IMR-90 (cell line): ENCODE measurements around the gene SH3TC1. TPM values are rescaled to one million over a fixed set of nuclear protein-coding genes. Genes with fewer than 3 reads are reported as not detected.

ENCODE experiments used
- ATAC-seq: fragments of 200-7000 bp; cut with Tn5 transposase; 2 replicates; pipeline ENCODE4 v1.9.1; 2020; ENCODE audit warnings: low read depth, mild to moderate bottlenecking, moderate library complexity
- BruUV-seq: library from RNA; stranded (reverse); fragments of 400-500 nt; replicated peaks from 2 replicates; lab custom pipeline; 2021; lab: Mats Ljungman, UMichigan
- CTCF ChIA-PET: fragments of 300-600 bp; formaldehyde crosslinking; extraction: SDS; loops from one replicate; lab custom pipeline; 2021; ENCODE audit warnings: antibody characterized with exemption; lab: Yijun Ruan, JAX
- POLR2A ChIA-PET: fragments of 300-600 bp; sonication (Branson Sonifier 250); formaldehyde crosslinking; loops from one replicate; lab custom pipeline; 2022; ENCODE audit warnings: antibody characterized with exemption; ENCODE audit not compliant: unreplicated experiment; lab: Charles Lee
- DNase-seq: peaks from one replicate; pipeline ENCODE4 v3.0.0; 2013
- H2AFZ ChIP-seq: replicated peaks from 2 replicates; pipeline ENCODE3; 2013; ENCODE audit warnings: low read length, mild to moderate bottlenecking; ENCODE audit not compliant: poor library complexity
- H2AK5ac ChIP-seq: 2 replicates; pipeline ENCODE4 v1.6.1; 2013; ENCODE audit warnings: low read depth, low read length, inconsistent platforms
- H2AK9ac ChIP-seq: replicated peaks from 2 replicates; pipeline ENCODE3; 2013; ENCODE audit warnings: mild to moderate bottlenecking, low read depth, low read length, moderate library complexity; ENCODE audit not compliant: poor library complexity
- H2BK120ac ChIP-seq: 2 replicates; pipeline ENCODE4 v1.6.1; 2013; ENCODE audit warnings: low read depth, low read length, inconsistent platforms
- H2BK15ac ChIP-seq: 3 replicates; pipeline ENCODE4 v1.6.1; 2013; ENCODE audit warnings: low read depth, low read length, inconsistent platforms
- H2BK20ac ChIP-seq: 2 replicates; pipeline ENCODE4 v1.6.1; 2013; ENCODE audit warnings: low read depth, mild to moderate bottlenecking, inconsistent platforms, low read length, moderate library complexity
- H2BK5ac ChIP-seq: 2 replicates; pipeline ENCODE4 v1.6.1; 2013; ENCODE audit warnings: mild to moderate bottlenecking, low read depth, low read length, inconsistent platforms; ENCODE audit not compliant: poor library complexity, severe bottlenecking
- H3K14ac ChIP-seq: replicated peaks from 2 replicates; pipeline ENCODE4 v1.6.1; 2013; ENCODE audit warnings: low read depth, low read length, inconsistent platforms
- H3K18ac ChIP-seq: 2 replicates; pipeline ENCODE4 v1.6.1; 2013; ENCODE audit warnings: low read depth, low read length, control low read depth
- H3K23ac ChIP-seq: 2 replicates; pipeline ENCODE4 v1.6.1; 2013; ENCODE audit warnings: low read depth, low read length, inconsistent platforms
- H3K27ac ChIP-seq: 2 replicates; pipeline ENCODE4 v1.5.1; 2013; ENCODE audit warnings: mild to moderate bottlenecking, control low read depth, low read length; ENCODE audit not compliant: insufficient read depth
- H3K27me3 ChIP-seq: 2 replicates; pipeline ENCODE4 v1.6.1; 2013; ENCODE audit warnings: low read length; ENCODE audit not compliant: control insufficient read depth, insufficient read depth
- H3K36me3 ChIP-seq: 2 replicates; pipeline ENCODE4 v1.6.1; 2013; ENCODE audit warnings: low read length, mixed read lengths; ENCODE audit not compliant: control insufficient read depth, insufficient read depth
- H3K4ac ChIP-seq: 2 replicates; pipeline ENCODE4 v1.6.1; 2013; ENCODE audit warnings: low read depth, low read length, inconsistent platforms
- H3K4me1 ChIP-seq: 2 replicates; pipeline ENCODE4 v1.6.1; 2013; ENCODE audit warnings: low read length, mixed read lengths; ENCODE audit not compliant: control insufficient read depth, insufficient read depth
- H3K4me2 ChIP-seq: 2 replicates; pipeline ENCODE4 v1.6.1; 2013; ENCODE audit warnings: low read depth, mild to moderate bottlenecking, control low read depth, low read length, moderate library complexity
- H3K4me3 ChIP-seq: 2 replicates; pipeline ENCODE4 v1.5.1; 2013; ENCODE audit warnings: low read depth, mild to moderate bottlenecking, control low read depth, low read length, moderate library complexity; ENCODE audit not compliant: insufficient read depth
- H3K56ac ChIP-seq: 2 replicates; pipeline ENCODE4 v1.6.1; 2013; ENCODE audit warnings: low read length, inconsistent platforms; ENCODE audit not compliant: insufficient read depth; ENCODE audit errors: extremely low read depth
- H3K79me1 ChIP-seq, 2 experiments: 2 replicates each; pipeline ENCODE4 v1.6.1; 2013; ENCODE audit warnings: low read length in 2 of 2, inconsistent platforms in 1 of 2, low read depth in 1 of 2
- H3K9ac ChIP-seq: 2 replicates; pipeline ENCODE4 v1.6.1; 2013; ENCODE audit warnings: low read depth, low read length, control low read depth
- H3K9me1 ChIP-seq: 2 replicates; pipeline ENCODE4 v1.6.1; 2013; ENCODE audit warnings: low read length, inconsistent platforms; ENCODE audit not compliant: insufficient read depth
- H3K9me3 ChIP-seq: 2 replicates; pipeline ENCODE4 v1.6.1; 2013; ENCODE audit warnings: low read length; ENCODE audit not compliant: control insufficient read depth, insufficient read depth
- H4K20me1 ChIP-seq: 2 replicates; pipeline ENCODE4 v1.6.1; 2013; ENCODE audit warnings: low read length, inconsistent platforms; ENCODE audit not compliant: insufficient read depth
- H4K5ac ChIP-seq: 2 replicates; pipeline ENCODE4 v1.6.1; 2013; ENCODE audit warnings: mild to moderate bottlenecking, low read depth, low read length, control low read depth
- H4K8ac ChIP-seq, 2 experiments: 2 replicates each; pipeline ENCODE4 v1.6.1; 2013; ENCODE audit warnings: low read depth in 2 of 2, low read length in 2 of 2, control low read depth in 1 of 2, inconsistent platforms in 1 of 2
- H4K91ac ChIP-seq: 2 replicates; pipeline ENCODE4 v1.6.1; 2013; ENCODE audit warnings: low read depth, low read length, inconsistent platforms; ENCODE audit not compliant: insufficient read depth
- BHLHE40 ChIP-seq: fragments of 150-350 bp; IDR thresholded peaks from 2 replicates; pipeline ENCODE4 v1.6.1; 2016; ENCODE audit warnings: mild to moderate bottlenecking, low read depth, low read length
- CEBPB ChIP-seq: IDR thresholded peaks from 2 replicates; pipeline ENCODE4 v1.6.1; 2012; ENCODE audit warnings: low read depth, low read length, improper control_type of control experiment
- RAD21 ChIP-seq: IDR thresholded peaks from 2 replicates; pipeline ENCODE4 v1.6.1; 2012; ENCODE audit warnings: low read length, improper control_type of control experiment
- WGBS, 2 experiments: methylation state at CpG; one replicate each; pipeline versions ENCODE4 v1.1.5 to v1.1.7; 2013; ENCODE audit warnings: missing lambda C conversion rate in 2 of 2; ENCODE audit not compliant: insufficient read length in 1 of 2; ENCODE audit errors: extremely low coverage in 2 of 2; 5-methylcytosine and 5-hydroxymethylcytosine counted together
- dilution Hi-C: fragments of 300-500 bp; cut with HindIII; formaldehyde crosslinking; loops from one replicate; pipeline ENCODE4 v1.14.3; 2018; ENCODE audit warnings: low sequenced_read_pairs; ENCODE audit not compliant: unreplicated experiment
- in situ Hi-C: fragments of 300-500 bp; cut with MboI; formaldehyde crosslinking; loops from 3 replicates; pipeline ENCODE4 v1.14.3; 2019; ENCODE audit warnings: low sequenced_read_pairs, inconsistent platforms, mixed read lengths
- intact Hi-C: fragments of 100-400 bp; cut with micrococcal nuclease; formaldehyde crosslinking; loops from 2 replicates; pipeline ENCODE4 v1.10.0; 2022
- polyA plus RNA-seq, 3 experiments: library from polyadenylated mRNA; depleted of rRNA; stranded (reverse); fragments of >200 nt; gene quantifications; 2 replicates each; pipeline ENCODE4 v1.2.3, GENCODE V29; 2012; ENCODE audit warnings: low replicate concordance in 1 of 3
- total RNA-seq: library from RNA; depleted of rRNA; stranded (reverse); fragments of >200 nt; gene quantifications from 2 replicates; pipeline ENCODE4 v1.2.3, GENCODE V29; 2012
- TF ChIP-seq, protein P1 (sequence below): conservative IDR thresholded peaks from 2 replicates; pipeline ENCODE4 v1.5.1; 2012; ENCODE audit warnings: mild to moderate bottlenecking, low read depth, low read length, improper control_type of control experiment

Gene SH3TC1
- total and polyA plus RNA-seq, 2 of the 4 experiments (the other 2 are of a cell fraction): 1.6 to 2.2 TPM

DNA sequence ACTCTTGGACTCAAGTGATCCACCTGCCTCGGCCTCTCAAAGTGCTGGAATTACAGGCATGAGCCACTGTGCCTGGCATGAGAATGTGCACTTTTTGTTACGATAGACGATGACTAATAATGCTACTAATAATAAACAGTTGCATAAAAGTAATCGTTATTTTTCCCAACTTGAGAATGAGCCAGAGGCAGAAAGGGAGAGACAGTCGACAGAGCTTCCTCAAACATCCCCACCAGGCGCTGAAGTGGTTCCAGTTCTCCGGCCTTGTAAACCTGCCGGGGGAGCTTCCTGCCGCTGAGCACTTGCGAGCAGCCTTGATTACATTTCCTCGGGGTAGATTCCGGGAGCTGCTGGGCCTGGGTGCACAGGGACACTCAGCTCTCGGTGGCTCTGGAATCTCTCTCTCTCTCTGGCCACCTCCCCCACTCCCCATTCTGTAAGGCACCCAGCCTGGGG, 61.6 kb downstream of the SH3TC1 start (continued):
- 0 out of 2 replicates have a peak, but pooled peaks have one; percentile 45 for TF ChIP-seq BHLHE40

DNA sequence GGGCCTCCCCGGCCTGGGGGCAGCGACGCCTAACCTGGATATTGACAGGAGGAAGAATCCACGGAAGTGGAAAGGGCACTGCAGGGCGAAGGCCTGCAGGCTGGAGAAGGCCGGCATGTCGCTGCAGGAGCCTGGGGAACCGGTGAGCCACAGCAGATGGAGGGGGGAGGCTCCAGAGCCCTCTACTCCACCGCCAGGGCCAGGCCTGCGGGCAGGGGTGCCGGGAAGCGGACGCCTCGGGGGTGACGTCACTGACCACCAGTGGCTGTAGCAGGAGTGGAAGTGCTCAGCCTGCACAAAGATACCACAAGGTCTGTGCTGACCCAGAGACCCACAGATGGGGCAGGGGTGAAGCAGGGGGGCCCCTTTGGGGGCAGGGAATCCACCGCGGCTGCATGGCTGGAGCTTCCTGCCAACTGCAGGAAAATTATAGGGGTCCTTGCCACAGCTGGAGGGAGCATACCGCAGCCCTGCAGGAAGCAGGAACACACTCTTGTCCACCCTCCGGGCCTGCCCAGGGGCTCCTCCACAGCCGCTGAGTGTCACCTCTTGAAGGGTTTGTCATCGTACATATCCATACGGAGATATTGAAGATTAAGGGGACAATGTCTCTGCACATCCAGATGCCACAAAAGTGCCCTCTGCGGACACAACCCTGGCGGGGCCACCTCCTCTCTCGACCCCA, 62.9 kb downstream of the SH3TC1 start:
- intact Hi-C loops: no loop called here

More for the DNA sequence above, 62.9 kb downstream of the SH3TC1 start:
- Histone ChIP-seq H3K4ac (peak overlapping the region; percentile 51), H3K14ac (no peak overlapping the region), H4K20me1 (peaks cover 4% of the 10 kb centered on the region), H2AK9ac (no peak overlapping the region), H3K9me3 (no peaks in the 10 kb centered on the region), H2BK20ac (0 out of 2 replicates have a peak overlapping the region, but pooled peaks have one; percentile 32), H3K56ac (no peak overlapping the region), H3K27me3 (peaks cover 4% of the 10 kb centered on the region; the same call in 1 of the 2 replicates), H3K23ac (no peak overlapping the region), H3K9me1 (peaks cover 4% of the 10 kb centered on the region), H4K8ac (no peak overlapping the region), H2BK5ac (no peak overlapping the region), H3K36me3 (no peaks in the 10 kb centered on the region), H2AFZ (peak overlapping the region; percentile 41), H4K5ac (no peak overlapping the region), H3K79me1 (no peaks in the 10 kb centered on the region), H2BK15ac (no peak overlapping the region), H3K18ac (no peak overlapping the region), H3K4me3 (no peak overlapping the region), H3K9ac (no peak overlapping the region), H3K27ac (no peak overlapping the region), H2AK5ac (peak overlapping the region; percentile 60; the same call in 1 of the 2 replicates), H4K91ac (no peak overlapping the region), H3K4me2 (no peak overlapping the region), H3K4me1 (peaks cover 7% of the 10 kb centered on the region), H2BK120ac (no peak overlapping the region)
- ATAC-seq (no peak), DNase-seq (peak; percentile 25)
- WGBS, 2 experiments: 70% methylated on average over 7 of the region's 25 CpGs; no CpG with 5 or more reads in 1 of the 2 experiments
- POLR2A ChIA-PET: no interaction called here
- CTCF ChIA-PET: interaction anchor here (0.8 kb wide), 1 partner anchor 13 kb away, joined by 3 read pairs; no protein-coding TSS in a partner anchor
- in situ Hi-C loops (no loop called here), dilution Hi-C loops (no loop called here)
- no TSS peak for BruUV-seq
- TF ChIP-seq, protein P1, sequence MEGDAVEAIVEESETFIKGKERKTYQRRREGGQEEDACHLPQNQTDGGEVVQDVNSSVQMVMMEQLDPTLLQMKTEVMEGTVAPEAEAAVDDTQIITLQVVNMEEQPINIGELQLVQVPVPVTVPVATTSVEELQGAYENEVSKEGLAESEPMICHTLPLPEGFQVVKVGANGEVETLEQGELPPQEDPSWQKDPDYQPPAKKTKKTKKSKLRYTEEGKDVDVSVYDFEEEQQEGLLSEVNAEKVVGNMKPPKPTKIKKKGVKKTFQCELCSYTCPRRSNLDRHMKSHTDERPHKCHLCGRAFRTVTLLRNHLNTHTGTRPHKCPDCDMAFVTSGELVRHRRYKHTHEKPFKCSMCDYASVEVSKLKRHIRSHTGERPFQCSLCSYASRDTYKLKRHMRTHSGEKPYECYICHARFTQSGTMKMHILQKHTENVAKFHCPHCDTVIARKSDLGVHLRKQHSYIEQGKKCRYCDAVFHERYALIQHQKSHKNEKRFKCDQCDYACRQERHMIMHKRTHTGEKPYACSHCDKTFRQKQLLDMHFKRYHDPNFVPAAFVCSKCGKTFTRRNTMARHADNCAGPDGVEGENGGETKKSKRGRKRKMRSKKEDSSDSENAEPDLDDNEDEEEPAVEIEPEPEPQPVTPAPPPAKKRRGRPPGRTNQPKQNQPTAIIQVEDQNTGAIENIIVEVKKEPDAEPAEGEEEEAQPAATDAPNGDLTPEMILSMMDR: no peak
- TF ChIP-seq RAD21 (no peak), CEBPB (no peak)
